GM06990 (cell line): ENCODE data around the gene SUPT4H1.

Experiments used
- DNase-seq: peaks from one replicate; pipeline ENCODE4 v3.0.0-alpha.2; 2011; ENCODE audit not compliant: insufficient read length; ENCODE audit errors: extremely low read depth
- H3K27me3 ChIP-seq: replicated peaks from 2 replicates; pipeline ENCODE4 v1.6.0; 2011; ENCODE audit warnings: low read length; ENCODE audit not compliant: control insufficient read depth, insufficient read depth
- H3K36me3 ChIP-seq: 2 replicates; pipeline ENCODE4 v1.5.1; 2011; ENCODE audit warnings: low read length; ENCODE audit not compliant: control insufficient read depth, insufficient read depth
- H3K4me3 ChIP-seq: replicated peaks from 2 replicates; pipeline ENCODE4 v1.5.1; 2011; ENCODE audit warnings: low read depth, mild to moderate bottlenecking, control low read depth, low read length
- TF ChIP-seq, protein P1 (sequence below): IDR thresholded peaks from 2 replicates; pipeline ENCODE4 v1.5.1; 2011; ENCODE audit warnings: low read length, control low read depth, mild to moderate bottlenecking, inconsistent platforms; ENCODE audit not compliant: insufficient read depth, poor library complexity, severe bottlenecking

Gene SUPT4H1

DNA sequence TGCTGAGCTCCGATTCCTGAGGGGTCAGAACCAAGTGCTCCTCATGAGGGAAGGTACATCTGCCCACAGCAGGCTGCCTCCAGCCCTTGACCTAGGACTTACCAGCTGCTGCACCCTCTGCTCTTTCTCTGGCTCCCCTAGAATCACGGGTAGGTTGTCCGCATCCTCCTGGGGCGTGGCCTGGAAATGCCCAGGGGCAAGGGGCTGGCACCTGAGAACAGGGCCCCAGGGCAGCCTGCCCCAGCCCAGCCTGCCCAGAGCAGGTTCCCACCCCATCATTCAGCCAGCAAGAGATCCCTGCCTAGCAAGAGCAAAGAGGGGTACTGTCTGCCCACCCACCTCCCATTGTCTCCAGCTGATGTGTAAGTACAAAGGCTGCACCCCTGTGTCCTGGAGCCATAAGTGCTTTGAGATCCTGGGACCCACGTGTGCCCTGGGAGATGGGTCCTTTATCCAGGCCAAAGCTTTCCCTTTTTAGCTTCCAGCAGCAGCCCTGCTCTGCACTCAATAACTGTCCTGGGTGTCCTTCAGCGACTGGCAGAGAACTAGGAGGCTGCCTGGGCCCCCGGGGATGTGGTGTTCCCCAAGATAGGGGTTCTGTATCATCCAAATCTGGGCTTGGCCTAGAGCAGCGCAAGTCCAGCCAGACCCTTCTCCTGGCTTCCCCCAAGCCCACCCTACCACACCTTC, 28.5 kb downstream of the SUPT4H1 start:
- Histone ChIP-seq H3K27me3 (no peaks in the 10 kb centered on the region), H3K36me3 (no peaks in the 10 kb centered on the region; the same call in 1 of the 2 replicates), H3K4me3 (no peak overlapping the region)
- DNase-seq, result no peak
- TF ChIP-seq, protein P1, sequence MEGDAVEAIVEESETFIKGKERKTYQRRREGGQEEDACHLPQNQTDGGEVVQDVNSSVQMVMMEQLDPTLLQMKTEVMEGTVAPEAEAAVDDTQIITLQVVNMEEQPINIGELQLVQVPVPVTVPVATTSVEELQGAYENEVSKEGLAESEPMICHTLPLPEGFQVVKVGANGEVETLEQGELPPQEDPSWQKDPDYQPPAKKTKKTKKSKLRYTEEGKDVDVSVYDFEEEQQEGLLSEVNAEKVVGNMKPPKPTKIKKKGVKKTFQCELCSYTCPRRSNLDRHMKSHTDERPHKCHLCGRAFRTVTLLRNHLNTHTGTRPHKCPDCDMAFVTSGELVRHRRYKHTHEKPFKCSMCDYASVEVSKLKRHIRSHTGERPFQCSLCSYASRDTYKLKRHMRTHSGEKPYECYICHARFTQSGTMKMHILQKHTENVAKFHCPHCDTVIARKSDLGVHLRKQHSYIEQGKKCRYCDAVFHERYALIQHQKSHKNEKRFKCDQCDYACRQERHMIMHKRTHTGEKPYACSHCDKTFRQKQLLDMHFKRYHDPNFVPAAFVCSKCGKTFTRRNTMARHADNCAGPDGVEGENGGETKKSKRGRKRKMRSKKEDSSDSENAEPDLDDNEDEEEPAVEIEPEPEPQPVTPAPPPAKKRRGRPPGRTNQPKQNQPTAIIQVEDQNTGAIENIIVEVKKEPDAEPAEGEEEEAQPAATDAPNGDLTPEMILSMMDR, result no peak

DNA sequence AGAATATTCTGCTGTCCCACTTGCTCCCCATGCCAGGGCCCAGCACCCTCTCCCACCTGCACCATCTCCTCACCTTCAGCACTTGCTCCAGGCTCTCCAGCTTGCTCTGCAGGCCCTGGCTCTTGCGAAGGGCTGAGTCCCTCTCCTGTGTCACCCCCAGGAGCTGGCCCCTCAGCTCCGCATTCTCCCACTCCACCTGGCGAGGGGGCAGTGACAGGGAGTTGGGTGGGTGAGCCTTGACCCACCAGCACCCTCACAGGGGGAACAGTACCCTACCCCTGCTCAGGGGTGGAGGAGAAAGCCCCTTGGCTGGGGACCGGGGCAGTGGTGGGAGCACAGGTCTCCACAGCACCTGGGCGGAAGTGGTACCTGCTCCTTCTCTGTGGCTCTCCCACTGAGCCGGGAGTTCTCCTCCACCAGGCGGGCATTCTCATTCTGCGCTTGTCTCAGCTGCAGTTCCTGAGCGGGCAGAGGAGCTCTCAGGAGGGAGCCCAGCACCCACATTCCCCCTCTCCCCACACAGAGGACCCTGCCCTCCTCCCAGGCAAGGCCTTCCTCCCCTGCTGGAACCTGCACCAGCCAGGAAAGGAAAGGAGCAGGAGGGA, 29.3 kb downstream of the SUPT4H1 start:
- Histone ChIP-seq H3K4me3 (no peak overlapping the region), H3K27me3 (no peaks in the 10 kb centered on the region), H3K36me3 (no peaks in the 10 kb centered on the region; the same call in 1 of the 2 replicates)
- TF ChIP-seq, protein P1, result no peak
- DNase-seq, result no peak

DNA sequence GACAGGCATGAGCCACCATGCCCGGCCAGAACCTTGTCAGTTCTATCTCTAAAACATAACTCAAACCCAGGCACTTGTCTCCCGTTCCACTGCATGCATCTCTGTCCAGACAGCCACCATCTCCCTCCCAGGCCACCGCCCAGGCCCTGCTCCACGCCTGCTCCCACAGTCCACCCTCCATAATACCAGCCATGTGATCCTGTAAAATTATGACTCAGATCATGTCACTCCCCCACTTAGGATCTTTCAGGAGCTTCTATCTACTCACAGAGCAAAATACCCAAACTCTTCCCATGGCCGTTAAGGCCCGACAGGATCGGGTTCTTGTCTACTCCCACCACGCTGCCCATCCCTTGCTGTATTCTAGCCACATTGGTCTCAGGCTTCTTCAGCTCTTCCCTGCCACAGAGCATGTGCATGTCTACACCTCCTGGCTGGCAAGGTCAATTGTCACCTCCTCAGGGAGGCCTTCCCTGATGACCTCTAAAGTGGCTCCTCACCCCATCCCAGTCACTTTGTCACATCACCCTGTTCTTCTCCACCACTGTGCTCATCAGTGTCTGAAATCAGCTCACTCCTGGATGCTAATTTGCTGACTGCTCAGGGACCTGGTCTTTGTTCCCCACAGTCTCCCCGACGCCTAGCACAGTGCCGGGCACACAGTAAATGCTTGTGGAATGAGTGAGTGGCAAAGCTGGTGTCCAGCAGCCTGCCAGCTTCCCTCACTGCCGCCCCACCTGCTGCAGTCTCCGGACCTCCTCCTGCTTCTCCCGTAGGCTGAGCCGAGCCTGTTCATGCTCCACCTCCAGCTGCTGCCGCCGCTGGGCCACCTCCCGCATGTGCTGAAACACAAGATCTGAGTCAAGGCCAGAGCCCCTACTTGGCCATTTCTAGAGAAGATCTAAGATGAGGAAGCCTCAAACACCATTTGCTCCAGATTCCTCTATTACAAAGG, 30.2 kb downstream of the SUPT4H1 start:
- TF ChIP-seq, protein P1, result no peak
- Histone ChIP-seq H3K27me3 (no peaks in the 10 kb centered on the region), H3K36me3 (no peaks in the 10 kb centered on the region; the same call in 1 of the 2 replicates), H3K4me3 (no peak overlapping the region)
- no peak for DNase-seq

DNA sequence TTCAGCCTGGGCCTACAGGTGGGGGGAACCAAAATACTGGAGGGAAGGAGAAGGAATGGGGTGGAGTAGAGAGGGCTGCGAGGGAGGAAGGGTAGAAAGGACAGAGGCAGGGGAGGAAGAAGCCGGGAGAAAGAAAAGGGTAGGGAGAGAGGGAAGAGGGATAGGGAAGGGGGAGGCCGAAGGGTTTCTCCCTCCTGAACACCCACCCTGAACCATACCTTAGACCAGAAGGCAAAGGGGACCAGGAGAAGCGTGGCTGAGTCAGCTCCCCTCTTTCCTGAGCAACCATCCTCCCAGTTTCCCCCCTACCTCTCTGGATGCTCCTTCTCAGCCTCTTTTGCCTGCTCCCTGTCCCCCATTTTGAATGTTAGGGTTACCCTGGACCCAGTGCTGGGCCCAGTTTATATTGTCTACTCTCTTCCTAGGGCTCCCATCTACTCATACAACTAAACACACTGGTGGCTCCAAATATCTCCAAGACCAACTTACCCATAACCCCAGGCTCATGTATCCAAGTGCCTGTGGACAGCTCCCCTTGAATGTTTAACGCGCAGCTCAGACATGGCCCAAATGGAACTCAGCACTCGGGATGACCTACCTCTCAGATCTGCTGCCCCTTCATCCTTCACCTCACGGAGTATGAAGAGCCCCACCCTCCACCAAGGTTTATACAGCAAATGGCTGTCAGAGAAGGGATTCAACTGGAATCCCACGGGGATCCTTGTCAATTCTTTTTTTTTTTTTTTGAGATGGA, 31.3 kb downstream of the SUPT4H1 start:
- no peak for DNase-seq
- Histone ChIP-seq H3K4me3 (no peak overlapping the region), H3K36me3 (no peaks in the 10 kb centered on the region; the same call in 1 of the 2 replicates), H3K27me3 (no peaks in the 10 kb centered on the region)
- TF ChIP-seq, protein P1, result no peak

DNA sequence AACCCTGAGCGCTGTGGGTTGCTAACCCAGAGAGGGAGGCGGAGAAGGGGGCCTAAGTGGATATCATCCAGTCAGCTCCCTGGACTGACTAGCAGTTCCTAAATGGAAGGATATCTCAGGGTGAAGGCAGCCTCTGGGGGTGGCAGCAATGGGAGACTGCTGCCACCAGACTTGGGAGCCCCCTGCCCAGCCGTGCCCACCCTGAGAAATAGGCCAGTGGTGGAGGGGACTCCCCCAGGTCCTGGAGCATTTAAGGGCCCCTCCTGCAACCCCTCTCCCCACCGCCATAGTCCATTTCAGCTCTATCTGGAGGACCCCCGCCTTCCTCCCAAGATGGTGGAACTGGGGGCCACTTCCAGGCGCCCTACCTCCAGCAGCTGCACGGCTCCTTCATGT, 31.8 kb downstream of the SUPT4H1 start:
- Histone ChIP-seq H3K36me3 (no peaks in the 10 kb centered on the region; the same call in 1 of the 2 replicates), H3K4me3 (no peak overlapping the region), H3K27me3 (no peaks in the 10 kb centered on the region)
- no peak for DNase-seq
- TF ChIP-seq, protein P1, result no peak
